Thoracic aorta endothelial cell (primary cell): ENCODE measurements around the gene ADGRF5. TPM values are rescaled to one million over a fixed set of nuclear protein-coding genes. Genes with fewer than 3 reads are reported as not detected.

Experiments
- total RNA-seq: library from RNA; depleted of rRNA; stranded (reverse); fragments of >200 nt; gene quantifications from 2 replicates; pipeline ENCODE4 v1.2.3, GENCODE V29; 2012

Gene ADGRF5
- 2.0 and 13.2 TPM in 2 replicates for total RNA-seq

GRCh38 chr6:46921731-46922130 is at the start of gene ADGRF5:
ADGRF5 (minus strand) TSS chr6:46921938; CDS start chr6:46906762, 15,176 bp downstream.

Other genes with a start within 250 kb of the ADGRF5 start
- under 0.01 and 0.07 TPM in 2 replicates for gene TDRD6, start 234.1 kb downstream of the ADGRF5 start, total RNA-seq
- gene PLA2G7, start 186.6 kb downstream of the ADGRF5 start, total RNA-seq, result 0.50 TPM in 1 of 2 replicates, not detected in the other
- gene ANKRD66, start 175.0 kb downstream of the ADGRF5 start, total RNA-seq, result not detected in 2 replicates
- not detected in 2 replicates for gene MEP1A, start 128.5 kb downstream of the ADGRF5 start, total RNA-seq
- gene ADGRF1, start 120.4 kb upstream of the ADGRF5 start, total RNA-seq, result not detected in 2 replicates